Limb (tissue), 2 donors: Measurements from ENCODE around the gene ZNRF1.

Source experiments
- DNase-seq, 2 donors: peaks; one replicate each; pipeline ENCODE4 v3.0.0-alpha.2; 2016; ENCODE audit errors: extremely low spot score in 2 of 2

ZNRF1 gene

DNA sequence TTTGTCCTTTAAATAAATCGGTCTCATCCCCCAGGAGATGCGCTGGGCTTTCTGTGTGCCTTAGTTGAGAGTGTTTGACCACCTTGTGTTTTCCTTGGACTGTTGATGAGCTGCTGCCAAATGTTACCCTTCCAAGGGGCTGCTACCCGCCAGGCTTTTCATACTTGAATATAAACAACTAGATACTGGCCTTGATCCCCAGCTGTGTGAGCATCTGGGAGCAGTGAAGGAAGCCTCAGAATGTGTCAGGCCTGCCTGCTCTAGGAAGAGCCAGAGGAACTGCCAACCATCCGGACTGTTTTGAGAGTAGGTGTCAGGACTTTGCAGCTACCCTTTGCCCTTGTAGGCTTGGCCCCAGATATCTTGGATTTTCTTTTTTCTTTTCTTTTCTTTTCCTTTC, 60.0 kb downstream of the ZNRF1 start:
- DNase-seq: no peak

DNA sequence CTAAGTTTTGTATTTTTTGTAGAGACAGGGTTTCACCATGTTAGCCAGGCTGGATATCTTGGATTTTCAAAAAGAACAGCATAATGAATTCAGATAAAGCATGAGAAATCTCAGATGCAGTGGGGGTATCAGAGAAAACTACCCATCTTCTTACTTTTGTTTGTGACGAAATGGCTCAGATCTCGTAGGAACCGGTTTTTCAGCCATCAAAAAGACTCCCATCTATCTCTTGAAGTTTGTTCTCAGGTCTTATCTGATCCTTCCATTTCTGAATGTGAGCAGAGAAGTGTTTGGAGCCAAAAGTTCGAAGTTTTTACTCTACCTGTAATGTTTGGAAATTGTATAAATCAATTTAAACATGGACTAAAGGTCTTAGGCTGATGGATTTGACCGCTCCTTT, 60.6 kb downstream of the ZNRF1 start:
- DNase-seq: no peak

DNA sequence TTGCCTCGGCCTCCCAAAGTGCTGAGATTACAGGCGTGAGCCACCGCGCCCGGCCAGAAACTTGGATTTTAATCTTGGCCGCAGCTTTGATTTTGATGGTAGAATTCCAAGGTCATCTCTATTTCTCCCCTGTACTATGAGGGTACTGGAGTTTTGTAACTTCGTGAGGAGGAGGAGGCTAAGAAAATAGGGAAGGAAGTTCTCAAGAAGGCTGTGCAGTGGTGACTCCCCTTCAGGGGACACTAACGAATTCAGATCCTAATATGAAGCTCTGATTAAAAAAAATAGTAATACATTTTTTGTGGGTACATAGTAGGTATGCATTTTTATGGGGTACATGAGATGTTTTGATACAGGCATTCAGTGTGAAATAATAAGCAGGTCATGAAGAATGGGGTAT, 61.9 kb downstream of the ZNRF1 start:
- DNase-seq: no peak

DNA sequence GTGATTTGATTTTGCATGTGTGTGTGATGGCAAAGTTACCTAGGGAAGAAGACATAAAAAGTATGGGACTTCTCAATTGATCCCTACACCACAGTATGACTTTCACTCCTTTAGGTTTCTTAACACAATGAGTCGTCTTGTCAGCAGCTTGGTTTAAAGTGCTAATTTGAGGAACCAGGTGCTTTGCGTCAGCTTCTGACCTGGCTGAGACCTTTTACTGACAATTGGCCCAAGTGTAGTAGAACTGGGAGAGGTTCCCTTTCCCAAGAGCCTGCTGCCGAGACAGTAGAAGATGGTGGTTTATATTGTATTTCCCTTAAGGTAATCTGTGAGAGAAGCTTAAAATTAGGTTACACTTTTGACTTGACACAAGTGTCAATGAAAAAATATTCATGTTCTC, 62.8 kb downstream of the ZNRF1 start:
- DNase-seq: no peak

DNA sequence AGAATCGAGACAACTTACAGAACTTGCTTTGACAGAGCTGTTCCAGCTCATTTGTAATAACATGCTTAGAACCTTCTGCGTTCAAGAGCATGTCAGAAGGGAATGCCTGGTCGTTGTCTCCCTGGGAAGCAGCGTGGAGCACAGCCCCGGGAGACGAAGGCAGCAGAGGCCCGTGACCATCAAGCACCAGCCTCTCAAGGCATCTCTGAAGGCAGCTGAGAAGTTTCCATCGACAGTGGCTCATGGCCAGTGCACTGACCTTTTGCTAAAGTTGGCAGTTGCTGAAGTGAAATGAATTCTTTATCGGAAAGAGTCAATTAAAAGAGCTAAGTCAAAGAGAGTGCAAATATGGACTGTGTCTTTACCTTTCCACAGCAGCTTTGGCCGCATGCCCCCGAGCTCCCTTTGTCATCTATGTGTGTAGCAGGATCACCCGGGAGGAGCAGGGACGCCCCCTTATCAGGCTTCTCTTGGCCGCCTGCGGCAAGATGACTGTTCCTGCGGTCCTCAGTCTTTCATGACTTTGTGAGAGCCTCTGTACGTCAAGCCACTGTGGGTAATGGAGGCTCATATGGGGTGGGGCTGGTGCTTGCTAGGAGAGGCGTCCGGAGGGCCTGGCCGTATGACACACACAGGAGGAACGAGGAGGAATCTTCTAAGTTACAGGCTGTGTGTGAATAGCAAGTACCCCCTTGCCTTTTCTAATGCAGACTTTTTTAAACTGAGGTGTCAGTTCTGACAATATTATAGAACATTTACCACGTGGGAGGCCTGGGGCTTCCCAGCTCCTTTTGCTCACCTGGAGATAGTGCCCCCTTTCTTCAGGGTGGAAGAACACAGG, 63.5 kb downstream of the ZNRF1 start:
- DNase-seq: no peak

DNA sequence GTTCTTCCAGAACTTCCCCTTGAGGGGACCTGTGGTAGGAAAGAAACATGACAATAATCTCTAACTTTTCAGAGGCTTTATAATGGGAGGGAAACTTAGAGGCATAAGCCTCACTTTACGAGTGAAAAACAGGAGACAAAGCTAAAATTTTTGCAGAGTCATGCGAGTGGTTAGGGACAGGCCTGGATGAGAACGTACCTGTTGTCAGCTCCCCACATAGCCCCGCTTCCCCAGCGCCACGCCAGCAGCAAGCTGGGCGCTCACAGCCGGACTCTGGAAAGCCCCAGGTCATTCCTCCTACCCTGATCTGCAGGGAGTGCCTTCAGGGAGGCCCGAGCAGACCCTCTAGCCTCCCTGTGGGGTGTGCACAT, 64.1 kb downstream of the ZNRF1 start:
- no peak for DNase-seq

DNA sequence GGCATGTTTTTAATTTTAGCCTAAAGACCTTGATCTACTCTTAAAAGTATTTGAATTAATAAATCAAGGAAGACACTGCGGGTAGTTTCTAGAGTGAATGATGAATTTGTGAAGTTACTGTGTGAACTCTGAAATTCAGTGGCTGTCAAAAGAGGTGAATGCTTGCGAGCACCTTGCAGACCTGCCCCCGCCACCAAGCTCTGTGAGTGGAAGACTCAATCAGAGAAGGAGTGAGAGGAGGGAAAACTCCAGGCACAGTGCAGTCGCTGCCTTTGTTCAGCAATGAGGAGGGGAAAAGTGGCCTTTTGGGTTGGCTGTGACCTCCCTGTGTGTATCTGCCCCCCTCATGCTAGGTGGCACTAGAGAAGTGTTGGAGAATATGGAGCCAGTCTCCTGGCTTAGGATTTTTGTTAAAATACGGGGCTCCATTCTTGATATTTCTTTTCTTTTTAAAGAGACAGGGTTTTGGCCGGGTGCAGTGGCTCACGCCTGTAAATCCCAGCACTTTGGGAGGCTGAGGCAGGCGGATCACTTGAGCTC, 64.8 kb downstream of the ZNRF1 start:
- no peak for DNase-seq

DNA sequence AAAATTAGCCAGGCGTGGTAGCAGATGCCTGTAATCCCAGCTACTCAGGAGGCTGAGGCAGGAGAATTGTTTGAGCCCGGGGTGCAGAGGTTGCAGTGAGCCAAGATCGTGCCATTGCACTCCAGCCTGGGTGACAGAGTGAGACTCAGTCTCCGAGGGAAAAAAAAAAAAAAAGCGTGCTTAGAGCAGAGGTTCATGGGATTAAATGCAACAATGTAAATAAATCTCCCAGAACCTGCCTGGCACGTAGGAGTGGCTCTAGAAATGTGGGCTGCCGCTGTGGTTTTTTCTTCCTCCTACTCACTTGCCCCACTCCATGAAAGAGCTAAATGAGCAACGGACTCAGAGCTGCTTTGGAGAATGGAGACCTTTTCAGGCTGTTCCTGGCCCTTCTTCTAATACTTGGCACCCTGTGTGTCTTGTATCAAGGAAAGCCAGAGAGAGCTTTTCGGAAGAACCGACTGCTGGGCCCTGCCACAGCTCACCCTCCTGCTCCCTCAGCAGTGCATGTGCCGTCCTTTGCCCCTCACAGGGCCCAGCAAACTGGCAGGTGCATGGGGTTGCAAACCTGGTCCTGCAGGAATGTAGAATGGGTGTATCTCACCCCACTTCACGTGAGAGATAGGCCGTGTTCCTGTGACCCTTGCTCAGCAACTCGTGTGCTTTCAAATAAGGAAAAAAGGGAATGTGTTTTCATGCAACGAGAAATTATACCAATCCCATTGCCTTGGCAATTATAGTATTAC, 65.8 kb downstream of the ZNRF1 start:
- no peak for DNase-seq

DNA sequence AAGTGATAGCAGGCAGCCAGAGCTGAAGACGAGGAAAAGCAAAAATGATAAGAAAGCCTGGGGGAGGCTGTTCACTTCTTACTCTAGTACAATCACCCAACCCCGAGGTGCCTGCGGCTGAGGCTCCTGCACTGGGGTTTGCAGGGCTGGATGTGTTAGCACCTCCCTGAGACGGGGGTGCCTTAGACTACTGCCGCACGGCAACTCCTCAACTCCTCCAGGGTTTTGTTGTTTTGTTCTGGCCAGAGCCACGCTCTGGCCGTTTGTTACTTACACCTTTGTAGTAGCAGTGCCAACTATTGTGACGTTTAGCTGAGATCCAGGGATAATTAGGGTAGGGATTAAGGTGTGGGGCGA, 66.3 kb downstream of the ZNRF1 start:
- DNase-seq: no peak

DNA sequence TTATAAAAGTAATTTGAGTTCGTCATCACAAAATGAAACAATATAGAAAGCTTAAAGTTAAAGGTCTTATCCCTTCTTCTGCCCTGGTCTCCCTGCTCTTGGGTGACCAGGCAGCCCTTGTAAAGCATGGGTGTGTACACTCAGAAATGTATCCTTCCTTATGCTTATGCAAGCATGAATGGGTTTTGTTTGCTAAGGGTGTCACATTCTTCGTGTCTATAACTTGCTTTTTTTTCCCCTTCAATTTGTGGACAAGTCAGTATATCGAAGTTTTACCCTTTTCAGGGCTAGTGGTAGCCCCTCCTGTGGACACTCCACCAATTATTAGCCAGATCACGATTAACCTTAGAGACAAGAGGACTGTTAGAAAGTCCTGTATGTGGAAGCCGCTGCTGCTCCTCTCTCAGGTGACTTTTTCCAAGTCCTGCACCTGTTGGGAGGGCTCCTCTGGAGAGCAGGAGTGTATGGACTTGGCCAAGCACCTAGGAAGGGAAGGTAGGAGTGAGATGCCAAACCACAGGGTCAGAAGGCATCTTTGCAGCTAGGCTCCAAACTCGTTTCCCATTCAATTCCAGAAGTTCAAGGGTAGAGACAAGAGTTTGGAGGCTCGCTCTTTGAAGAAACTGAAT, 66.8 kb downstream of the ZNRF1 start:
- no peak for DNase-seq

DNA sequence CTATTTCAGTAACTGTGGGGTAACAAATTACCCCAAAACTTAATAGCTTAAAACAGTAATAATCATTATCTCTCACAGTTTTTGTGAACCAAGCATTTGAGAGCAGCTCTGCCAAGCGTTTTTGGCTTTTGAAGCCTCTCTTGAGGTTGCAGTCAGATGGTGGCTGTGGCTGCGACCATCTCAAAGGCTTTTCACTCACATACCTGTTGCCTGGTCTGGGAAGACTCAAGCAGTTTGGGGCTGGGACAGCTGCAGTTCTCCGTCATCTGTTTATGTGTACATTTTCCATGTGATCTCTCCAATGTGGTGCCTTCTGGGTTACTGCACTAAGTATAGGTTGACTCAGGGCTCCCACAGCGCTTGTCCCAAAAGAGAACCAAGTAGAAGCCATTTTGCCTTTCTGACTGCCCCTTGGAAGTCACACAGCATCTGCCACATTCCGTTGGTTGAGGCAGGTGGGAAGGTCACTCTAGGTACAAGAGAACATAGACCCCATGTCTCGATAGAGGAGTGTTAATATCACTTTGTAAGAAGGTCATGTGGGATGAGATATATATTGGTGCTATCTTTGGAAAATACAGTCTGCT, 68.1 kb downstream of the ZNRF1 start:
- no peak for DNase-seq

DNA sequence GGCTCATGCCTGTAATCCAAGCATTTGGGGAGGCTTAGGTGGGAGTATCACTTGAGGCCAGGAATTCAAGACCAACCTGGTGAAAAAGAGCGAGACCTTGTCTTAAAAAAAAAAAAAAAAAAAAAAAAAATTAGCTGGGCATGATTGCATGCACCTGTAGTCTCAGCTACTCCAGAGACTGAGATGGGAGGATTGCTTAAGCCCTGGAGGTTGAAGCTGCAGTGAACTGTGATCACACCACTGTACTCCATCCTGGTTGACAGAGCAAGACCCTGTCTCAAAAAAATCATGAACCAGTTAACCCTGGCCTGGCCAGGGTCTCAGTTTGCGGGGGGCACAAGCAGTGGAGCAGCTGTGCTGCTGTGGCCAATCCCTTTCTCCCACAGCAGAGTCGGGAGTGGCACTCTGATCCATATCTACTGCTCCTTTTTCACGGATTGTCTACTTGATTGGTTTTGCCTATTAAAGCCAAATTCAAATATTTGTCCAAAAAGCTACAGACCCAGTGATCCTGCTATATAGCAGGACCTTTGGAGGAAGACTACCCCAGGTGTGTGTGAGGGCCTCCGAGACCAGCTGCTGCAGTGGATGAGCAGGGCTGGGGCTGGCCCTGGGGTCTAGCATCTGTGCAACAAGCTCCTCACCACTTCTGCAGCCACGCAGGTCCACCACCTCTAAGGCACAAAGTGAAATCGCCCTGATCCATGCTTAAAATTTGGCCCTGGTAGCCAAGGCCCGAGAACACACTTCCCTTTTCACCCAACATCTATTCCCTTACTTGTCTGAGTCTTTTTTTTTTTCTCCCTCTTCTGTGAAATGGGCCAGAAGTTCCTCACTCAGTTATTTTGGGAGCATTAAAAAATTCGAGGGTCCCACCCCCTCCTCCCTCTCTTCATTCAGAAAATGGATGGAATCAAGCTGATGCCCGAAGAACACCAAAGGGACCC, 69.5 kb downstream of the ZNRF1 start:
- DNase-seq: no peak

DNA sequence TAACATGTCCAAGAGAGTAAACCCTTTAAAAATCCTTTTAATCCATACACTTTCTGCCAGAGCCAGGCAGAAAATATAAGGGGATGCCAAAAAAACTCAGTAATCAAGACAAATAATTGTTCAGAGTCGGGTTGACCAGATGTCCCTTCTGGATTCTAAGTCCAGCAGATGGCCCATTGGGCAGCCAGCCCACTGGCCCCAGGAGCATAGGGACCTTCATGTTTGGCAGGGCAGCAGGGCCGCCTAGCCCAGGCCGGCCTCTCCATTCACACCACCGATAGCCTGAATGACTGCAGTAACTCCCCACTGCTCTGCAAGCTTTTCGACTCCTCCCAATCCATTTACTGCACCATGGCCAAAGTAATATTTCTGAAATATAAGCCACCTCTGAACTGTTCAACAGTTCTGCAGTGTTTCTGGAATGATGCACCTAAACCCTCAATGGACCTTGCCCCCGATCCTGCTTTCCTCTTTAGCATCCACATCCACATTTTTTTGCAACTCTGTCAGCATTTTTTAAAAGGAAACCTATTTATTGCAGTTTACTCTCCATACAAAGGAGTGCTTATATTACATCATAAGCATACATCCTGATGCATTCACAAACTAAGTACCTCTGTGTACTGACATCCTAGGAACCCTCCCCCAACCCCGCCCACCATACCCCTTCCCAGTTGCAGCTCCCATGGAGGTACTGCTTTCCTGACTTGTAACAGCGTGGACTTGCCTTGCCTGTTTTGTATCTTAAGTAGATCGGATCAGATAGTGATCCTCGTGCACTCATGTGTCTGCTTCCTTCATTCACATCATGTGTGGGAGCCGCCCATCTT, 71.4 kb downstream of the ZNRF1 start:
- peak; percentile 31 to 45 for DNase-seq

DNA sequence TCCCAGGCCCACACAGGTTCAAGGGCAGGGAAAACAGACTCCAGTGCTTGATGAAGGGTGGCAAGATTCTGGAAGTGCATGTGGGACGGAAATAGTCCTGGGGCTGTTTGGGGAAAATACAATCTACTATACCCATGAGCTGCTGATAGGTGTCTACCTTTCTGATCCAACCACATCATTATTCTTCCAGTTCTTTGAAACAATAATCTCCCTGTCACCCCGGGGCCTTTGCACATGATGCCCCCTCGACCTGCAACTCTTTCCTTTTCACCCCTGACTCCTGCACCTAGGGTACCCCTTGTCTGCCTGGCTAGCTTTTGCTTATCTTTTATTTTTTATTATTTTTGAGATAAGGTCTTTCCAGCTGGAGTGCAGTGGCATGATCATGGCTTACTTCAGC, 72.8 kb downstream of the ZNRF1 start:
- no peak for DNase-seq

DNA sequence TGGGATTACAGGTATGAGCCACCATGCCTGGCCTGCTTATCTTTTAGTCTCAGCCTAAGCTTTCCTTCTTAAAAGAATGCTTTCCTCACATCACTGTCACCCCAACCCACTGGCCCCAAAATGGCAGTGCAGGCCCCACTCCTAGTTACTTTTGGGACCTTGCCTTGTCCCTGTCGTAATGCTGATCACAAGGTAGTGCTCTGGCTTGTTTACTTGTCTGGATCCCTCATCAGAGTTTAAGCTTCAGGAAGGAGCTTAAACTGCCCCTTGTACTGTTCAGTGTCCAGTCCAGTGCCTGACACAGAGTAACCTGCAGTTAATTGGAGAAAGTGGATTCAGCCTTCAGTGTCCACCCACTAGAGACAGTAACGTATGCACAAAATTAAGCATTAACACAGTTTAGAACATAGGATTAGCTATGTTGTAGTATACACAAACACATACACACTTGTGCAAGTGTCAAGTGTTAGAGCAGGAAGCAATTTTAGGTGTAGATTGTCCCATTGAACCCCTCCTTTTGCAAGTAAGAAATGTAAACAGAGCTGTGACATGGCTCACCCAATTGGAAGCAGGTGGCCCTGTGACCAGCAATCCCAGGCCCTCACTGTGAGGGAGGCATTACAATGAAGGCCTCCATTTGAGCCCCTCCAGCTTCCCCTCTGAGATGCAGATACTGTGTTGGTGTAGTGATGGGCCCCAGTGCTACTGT, 73.6 kb downstream of the ZNRF1 start:
- DNase-seq: no peak

DNA sequence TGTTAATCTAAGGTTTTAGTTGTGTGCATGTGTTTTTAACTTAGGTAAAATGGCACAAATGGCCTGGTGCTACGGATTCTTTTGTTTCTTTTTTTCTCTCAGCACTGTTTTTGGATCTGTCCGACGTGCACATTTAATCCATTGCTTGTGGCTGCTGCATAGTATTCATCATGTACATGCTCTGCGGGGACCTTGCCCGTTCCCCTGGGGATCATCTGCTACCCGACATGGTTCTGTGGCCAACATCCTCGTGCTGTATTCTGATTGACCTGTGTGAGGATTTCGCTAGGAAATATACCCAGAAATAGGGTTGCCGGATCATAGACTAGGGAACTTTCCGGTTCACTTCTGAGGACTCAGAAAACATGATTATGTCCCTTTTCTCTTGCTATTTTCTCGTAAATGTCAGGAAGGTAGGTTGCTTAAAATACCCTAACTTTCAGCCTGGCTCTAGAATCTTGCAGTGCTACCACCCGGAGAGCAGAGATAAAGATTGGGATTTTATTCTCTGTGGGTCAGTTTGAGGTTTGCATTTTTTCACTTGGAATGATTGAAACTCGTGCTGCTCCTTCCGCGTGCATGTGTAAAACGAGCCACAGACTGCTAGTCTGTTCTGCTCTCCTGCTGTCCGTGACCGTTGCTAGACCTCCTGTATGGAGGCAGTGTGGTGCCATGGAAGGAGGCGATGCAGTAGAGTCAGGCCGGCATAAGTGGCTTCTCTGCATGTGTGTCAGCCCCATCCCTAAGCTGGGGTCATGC, 74.9 kb downstream of the ZNRF1 start:
- DNase-seq: no peak

DNA sequence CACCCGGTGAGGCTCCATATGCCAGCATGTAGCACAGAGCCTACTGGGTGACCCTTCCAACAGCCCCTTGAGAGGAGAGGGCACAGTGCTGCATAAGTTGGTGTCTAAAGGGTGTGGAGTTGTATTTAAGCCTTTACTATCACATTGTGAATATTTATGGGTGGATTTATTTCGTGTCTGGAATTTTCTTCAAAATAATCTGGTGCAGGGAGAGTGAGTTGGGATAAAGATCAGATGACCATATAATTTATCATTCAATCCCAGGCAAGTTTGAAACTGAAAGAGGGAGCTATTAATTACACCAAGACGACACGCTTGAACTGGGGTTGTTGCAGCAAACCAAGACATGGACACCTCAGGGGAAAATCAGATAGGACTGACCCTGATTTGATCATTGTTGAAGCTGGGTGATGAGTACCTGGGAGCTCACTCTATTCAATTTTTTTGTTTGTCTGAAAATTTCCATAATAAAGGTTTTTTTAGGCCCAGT, 75.5 kb downstream of the ZNRF1 start:
- no peak for DNase-seq

DNA sequence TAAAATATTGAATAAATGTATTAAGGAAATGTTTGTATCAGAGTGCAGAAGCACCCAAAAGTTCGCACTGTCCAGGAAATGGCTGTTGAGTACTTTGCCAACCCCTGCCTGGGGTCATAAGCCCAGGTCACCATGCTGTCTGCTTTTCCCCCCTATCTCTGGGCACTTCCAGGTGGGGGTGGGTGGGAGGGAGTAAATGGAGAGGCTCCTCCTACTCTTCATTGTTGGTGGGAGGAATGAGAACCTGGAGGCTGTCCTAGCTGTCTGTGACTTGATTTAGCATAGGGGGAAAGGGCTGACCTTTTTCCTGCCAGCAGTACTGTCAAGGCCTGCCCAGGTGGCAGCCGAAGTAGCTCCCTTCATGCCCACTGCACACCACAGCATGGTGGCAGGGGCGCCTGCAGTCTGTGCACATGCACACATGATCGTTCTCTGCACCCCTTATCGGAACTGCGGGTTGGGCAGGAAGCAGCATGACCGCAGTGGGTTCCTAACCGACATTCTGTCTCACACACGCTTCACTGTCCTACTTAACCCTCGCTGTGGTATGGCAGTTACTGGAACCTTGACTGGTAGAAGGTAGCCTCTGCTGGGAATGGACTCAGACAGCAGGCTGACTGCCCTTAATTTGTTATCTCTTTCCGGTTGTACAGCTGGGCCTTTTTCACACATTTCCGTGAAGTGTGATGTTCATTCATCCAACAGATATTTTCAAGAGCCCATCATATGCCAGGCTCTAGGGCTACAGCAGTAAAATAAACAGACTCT, 76.3 kb downstream of the ZNRF1 start:
- no peak for DNase-seq
